Measurements from ENCODE around the gene HOXA13. TPM values are rescaled to one million over a fixed set of nuclear protein-coding genes. Genes with fewer than 3 reads are reported as not detected.
A peak's percentile ranks its signal among the peaks of the same experiment; 100 is the strongest.

HOXA13 gene
- total RNA-seq, 2 experiments from 2014 or later = not detected

DNA sequence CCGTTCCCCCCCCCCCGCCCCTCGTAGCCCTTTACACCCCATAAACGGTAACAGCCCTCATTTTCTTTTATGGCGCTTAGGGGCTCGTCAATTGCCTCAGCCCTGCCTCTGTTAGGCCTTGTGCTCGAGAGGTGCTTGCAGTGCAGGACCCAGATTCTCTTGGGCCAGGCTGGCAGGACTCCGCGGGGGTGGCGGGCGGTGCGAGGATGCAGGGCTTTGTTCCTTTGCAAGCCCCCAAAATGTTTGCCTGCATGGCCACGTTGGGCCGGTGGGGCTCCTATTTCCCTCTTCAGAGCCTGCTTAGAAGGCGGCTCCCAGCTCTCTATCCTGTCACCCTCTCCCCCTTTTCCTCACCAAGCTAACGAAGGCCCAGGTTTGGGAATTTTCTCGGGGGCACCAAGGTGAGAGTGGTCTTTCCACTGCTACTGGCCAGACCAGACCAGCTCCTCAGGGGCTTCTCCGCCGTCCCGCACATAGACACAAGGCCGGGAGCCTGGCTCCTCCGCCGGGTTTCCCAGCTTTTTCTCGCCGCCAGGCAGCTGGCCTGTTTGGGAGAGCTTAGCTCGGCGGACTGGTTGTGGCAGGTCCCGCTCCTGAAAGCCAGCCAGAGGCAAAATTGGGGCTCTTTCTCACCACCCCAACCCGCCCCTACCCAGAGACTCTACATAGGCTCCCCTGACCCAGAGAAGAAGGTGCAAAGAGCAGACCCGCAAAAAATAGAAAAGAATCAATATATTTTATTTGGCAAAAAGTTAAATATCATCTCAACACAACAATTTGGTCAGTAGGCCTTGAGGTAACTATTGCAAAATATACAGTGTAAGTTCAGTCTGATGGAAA lies 38.0 kb downstream of the HOXA13 start:
- H3K36me3 Mint-ChIP-seq (ENCODE audit: low read depth) = no peaks in the 10 kb centered on the region
- DNase-seq = no peak
- POLR2A ChIA-PET = interaction anchor here (1.2 to 1.9 kb wide), 2 partner anchors 11 to 33 kb away, joined by 3 to 7 read pairs; no protein-coding TSS in a partner anchor
- no peak overlapping the region for H3K27ac Mint-ChIP-seq
- H3K9me3 Mint-ChIP-seq = no peaks in the 10 kb centered on the region
- CTCF ChIA-PET = interaction anchor here (0.9 to 2.4 kb wide), 8 partner anchors 11 to 85 kb away, joined by 3 to 16 read pairs (median 5); no protein-coding TSS in a partner anchor
- peaks cover 85% of the 10 kb centered on the region for H3K27me3 Mint-ChIP-seq
- H3K4me1 Mint-ChIP-seq = peaks cover 19% of the 10 kb centered on the region
- no peak overlapping the region for H3K4me3 Mint-ChIP-seq

DNA sequence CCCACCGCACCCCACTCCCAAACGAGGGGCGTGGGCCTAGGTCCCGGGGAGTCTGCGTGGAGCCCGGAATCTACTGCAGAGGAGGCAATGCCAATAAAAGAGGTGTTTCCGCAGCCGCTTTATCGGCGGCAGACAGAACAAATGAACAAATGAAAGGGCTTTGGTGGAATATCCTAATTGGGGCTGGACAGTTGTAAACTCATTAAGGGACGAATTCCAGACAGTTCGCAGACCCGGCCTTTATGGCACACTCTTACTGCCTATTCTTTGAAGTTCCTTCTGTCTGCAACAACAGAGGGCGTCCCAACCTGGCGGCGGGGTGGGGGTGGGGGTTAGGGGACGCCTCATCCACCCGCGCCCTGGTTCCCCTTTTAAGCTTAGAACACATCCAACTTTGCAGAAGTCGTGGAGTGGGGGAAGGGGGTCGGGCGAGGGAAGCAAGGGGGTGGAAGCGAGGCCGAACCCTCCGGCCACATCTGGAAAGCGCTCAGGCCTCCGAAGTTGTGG lies 38.6 kb downstream of the HOXA13 start:
- H3K4me1 Mint-ChIP-seq = peaks cover 19% of the 10 kb centered on the region
- peak overlapping the region; percentile 53 for H3K4me3 Mint-ChIP-seq

DNA sequence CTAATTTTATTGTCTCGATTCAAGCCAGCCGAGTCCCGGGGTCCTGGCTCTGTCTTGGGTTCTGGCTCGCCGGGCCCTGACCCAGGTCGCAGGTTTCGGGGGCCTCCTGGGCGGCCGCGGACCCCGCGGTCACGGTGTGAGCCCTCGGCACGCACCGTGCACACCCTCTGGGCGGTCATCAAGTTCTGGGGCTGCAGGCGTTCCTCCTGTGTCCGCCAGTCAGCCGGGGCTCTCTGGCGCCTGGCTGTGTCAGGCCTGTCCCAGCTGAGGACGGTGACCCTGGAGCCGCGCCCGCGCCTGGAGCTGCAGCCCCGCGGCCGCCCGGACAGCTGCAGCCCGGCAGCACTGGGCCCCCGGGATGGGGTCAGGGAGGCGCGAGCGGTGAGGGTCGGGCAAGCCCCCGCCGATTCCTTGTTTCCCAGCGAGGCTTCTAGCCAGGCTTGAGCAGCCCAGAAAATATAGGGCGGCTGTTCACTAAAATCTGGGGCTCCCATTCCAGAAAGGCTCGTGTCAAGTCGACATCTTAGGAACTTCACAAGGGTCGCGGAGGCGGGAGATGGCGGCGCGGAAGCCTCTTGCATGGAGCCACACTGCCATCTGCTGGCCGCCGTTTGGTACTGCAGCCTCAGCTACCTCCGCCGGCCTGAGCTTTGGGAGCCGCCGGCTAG lies 39.2 kb downstream of the HOXA13 start:
- peak; percentile 79 for DNase-seq
- H3K9me3 Mint-ChIP-seq = no peaks in the 10 kb centered on the region
- no peaks in the 10 kb centered on the region for H3K36me3 Mint-ChIP-seq (ENCODE audit: low read depth)
- ChIA-PET POLR2A (interaction anchor here (0.9 to 1.9 kb wide), 3 partner anchors 10 to 481 kb away, joined by 3 to 7 read pairs (median 3); no protein-coding TSS in a partner anchor), CTCF (interaction anchor here (0.6 to 2.4 kb wide), 25 partner anchors 9 to 1298 kb away, joined by 3 to 16 read pairs (median 6); partner anchors contain the start of gene HOXA3)
- peaks cover 84% of the 10 kb centered on the region for H3K27me3 Mint-ChIP-seq
- H3K4me3 Mint-ChIP-seq = peak overlapping the region; percentile 53
- H3K27ac Mint-ChIP-seq = no peak overlapping the region
- H3K4me1 Mint-ChIP-seq = peaks cover 18% of the 10 kb centered on the region

More for the DNA sequence above, 38.6 kb downstream of the HOXA13 start:
- peaks cover 84% of the 10 kb centered on the region for H3K27me3 Mint-ChIP-seq
- no peak overlapping the region for H3K27ac Mint-ChIP-seq
- H3K36me3 Mint-ChIP-seq (ENCODE audit: low read depth) = no peaks in the 10 kb centered on the region
- POLR2A ChIA-PET = interaction anchor here (0.9 to 1.9 kb wide), 3 partner anchors 11 to 482 kb away, joined by 3 to 7 read pairs (median 3); no protein-coding TSS in a partner anchor
- no peak for DNase-seq
- CTCF ChIA-PET = interaction anchor here (0.6 to 2.4 kb wide), 25 partner anchors 9 to 1299 kb away, joined by 3 to 16 read pairs (median 6); partner anchors contain the start of gene HOXA3
- no peaks in the 10 kb centered on the region for H3K9me3 Mint-ChIP-seq

DNA sequence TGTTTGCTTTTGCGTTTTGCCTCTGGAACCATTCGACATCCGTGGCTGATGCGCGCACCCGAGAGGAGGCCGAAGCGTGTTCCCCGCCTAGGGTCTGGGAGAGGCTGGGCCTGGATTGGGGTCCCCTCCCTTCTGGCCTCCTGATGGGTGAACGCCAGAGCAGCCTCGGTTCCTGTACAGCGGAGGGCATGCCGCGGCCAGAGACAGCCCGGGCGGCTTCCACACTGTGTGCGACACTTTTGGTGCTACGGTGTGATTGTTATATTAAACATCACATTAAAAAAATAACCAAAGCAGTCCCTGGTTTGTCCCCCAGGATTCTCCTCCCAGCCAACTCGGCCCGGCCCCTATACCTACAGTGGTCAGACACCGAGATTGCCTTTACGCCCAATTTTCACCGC lies 39.7 kb downstream of the HOXA13 start:
- ChIA-PET POLR2A (interaction anchor here (1.0 to 1.9 kb wide), 2 partner anchors 9 to 481 kb away, joined by 3 to 7 read pairs; no protein-coding TSS in a partner anchor), CTCF (interaction anchor here (0.9 to 1.7 kb wide), 12 partner anchors 10 to 791 kb away, joined by 3 to 16 read pairs (median 7); no protein-coding TSS in a partner anchor)
- DNase-seq = no peak
- Mint-ChIP-seq H3K27ac (no peak overlapping the region), H3K9me3 (no peaks in the 10 kb centered on the region), H3K4me3 (no peak overlapping the region), H3K36me3 (ENCODE audit: low read depth) (peaks cover 3% of the 10 kb centered on the region), H3K4me1 (peaks cover 20% of the 10 kb centered on the region), H3K27me3 (peaks cover 86% of the 10 kb centered on the region)

DNA sequence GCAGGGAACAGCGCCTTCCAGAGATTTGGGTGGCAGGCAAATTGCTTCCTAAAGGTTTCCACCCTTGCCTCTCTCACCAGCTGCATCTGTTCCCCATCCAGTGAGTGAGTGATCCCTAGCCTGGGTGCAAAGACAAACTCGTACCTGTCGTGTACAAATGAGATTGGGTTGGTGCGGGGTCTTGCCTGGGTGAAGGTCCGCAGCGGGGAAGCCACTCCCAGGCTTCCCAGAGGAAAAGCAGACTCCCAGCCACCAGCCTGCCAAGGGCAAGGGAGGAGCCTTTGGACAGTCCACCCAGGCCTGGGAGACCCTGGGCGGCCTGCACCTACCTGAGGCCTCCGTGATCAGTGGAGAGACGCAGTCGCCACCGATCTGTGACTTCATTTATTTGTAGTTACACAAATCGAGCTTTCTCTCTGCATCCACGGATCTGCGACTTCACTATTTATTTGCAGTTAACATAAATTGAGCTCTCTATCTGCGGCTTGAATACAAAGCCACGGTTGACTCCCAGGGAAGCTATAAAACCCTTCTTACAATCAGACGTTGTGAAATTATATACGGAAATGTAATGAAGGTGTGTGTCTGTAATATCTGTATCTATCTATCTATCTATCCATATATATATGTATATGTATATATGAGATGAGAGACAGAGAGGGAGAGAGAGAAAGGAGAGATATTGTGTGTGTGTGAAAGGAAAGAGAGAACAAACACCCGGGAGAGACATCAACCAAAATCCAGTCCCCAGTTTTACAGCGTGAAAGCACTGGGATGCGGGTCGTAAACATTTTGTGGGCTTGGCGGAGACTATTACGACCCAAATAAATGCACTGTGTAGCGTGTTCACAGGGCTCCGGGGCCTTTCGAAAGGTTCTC lies 40.4 kb downstream of the HOXA13 start:
- Mint-ChIP-seq H3K9me3 (no peaks in the 10 kb centered on the region), H3K27me3 (peaks cover 88% of the 10 kb centered on the region), H3K36me3 (ENCODE audit: low read depth) (peaks cover 3% of the 10 kb centered on the region), H3K4me3 (no peak overlapping the region), H3K27ac (no peak overlapping the region), H3K4me1 (peaks cover 21% of the 10 kb centered on the region)
- ChIA-PET CTCF (interaction anchor here (0.9 to 1.6 kb wide), 8 partner anchors 10 to 790 kb away, joined by 3 to 8 read pairs (median 4); no protein-coding TSS in a partner anchor), POLR2A (no interaction called here)
- no peak for DNase-seq

DNA sequence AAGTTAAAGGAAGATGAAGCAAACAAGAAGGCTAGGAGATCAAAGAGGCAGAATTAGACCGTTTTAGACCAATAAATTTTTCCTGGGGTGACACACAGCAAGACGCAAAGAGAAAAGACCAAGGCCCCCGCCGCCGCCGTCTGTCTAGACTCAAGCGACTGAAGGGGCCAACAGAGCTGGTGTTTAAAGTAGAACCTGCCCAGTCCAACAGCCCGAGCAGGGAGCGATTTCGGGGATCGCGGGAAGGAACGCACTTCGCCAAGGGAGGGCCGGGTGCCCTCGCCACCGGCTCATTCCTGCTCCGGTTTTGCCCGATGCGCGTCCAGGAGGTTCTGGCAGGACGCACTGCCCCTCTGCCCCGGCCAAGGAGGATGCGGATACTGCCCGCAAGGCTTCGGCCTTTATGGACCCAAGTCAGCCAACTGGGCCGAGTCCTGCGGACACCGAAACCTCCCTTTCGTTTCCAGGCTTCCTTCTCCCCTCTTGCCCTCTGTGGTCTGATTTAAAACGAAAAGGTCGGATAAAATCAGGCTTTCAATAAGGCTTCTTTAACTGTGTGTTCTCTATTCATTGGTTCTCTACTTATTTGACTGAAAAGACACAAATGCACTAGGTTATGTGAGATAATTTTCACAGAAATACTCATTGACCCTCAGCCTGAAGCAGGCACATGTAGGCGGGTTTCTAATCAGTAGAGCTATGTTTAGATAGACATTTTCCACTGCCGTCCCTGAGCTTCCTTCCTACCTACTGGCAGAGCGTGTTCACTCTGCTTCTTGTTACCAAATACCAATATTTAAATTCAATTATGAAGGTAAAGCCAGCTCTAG lies 41.2 kb downstream of the HOXA13 start:
- peaks cover 3% of the 10 kb centered on the region for H3K36me3 Mint-ChIP-seq (ENCODE audit: low read depth)
- H3K27ac Mint-ChIP-seq = no peak overlapping the region
- no peak for DNase-seq
- ChIA-PET CTCF (interaction anchor here (1.0 to 1.6 kb wide), 7 partner anchors 9 to 304 kb away, joined by 3 to 8 read pairs (median 4); no protein-coding TSS in a partner anchor), POLR2A (no interaction called here)
- H3K27me3 Mint-ChIP-seq = peaks cover 88% of the 10 kb centered on the region
- H3K4me1 Mint-ChIP-seq = peaks cover 21% of the 10 kb centered on the region
- no peak overlapping the region for H3K4me3 Mint-ChIP-seq
- no peaks in the 10 kb centered on the region for H3K9me3 Mint-ChIP-seq

DNA sequence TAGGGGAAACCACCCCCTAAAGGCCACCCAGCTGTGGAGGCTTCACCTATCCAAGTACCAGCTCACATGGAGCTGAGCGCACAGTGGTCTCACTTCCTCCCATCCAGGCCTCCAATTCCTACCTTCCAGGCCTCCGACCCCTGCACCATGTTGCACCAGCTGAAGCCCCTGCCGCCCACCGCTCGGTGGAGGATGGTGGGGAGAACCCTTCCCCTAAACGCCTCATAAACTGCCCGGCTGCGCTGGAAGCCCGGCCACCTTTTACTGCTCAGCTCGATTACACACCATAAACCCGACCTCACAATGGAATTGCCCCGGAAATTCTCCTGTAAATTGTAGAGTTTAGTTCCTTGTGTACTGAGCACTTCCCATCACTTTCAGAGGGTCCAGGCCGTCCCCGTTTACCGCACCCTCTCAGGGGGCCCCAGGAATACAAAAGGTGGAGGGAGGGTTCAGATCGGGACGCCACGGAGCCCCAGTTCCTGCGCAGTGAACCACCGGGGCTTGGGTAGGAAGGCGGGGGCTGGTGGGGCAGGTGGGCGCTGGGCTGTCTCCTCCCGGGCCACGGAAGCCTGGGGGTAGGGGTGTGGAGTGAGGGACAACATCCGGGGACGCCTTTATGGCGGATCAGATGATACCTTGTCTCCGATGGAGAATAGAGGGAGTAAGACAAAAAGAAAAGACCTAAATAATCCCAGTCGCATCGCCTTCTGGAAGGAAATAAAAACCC lies 42.0 kb downstream of the HOXA13 start:
- peaks cover 21% of the 10 kb centered on the region for H3K4me1 Mint-ChIP-seq
- ChIA-PET POLR2A (no interaction called here), CTCF (interaction anchor here (1.3 kb wide), 1 partner anchor 38 kb away, joined by 6 read pairs; no protein-coding TSS in a partner anchor)
- peaks cover 89% of the 10 kb centered on the region for H3K27me3 Mint-ChIP-seq
- H3K27ac Mint-ChIP-seq = peak overlapping the region; percentile 48
- H3K9me3 Mint-ChIP-seq = no peaks in the 10 kb centered on the region
- H3K36me3 Mint-ChIP-seq (ENCODE audit: low read depth) = peaks cover 3% of the 10 kb centered on the region
- H3K4me3 Mint-ChIP-seq = no peak overlapping the region
- no peak for DNase-seq

DNA sequence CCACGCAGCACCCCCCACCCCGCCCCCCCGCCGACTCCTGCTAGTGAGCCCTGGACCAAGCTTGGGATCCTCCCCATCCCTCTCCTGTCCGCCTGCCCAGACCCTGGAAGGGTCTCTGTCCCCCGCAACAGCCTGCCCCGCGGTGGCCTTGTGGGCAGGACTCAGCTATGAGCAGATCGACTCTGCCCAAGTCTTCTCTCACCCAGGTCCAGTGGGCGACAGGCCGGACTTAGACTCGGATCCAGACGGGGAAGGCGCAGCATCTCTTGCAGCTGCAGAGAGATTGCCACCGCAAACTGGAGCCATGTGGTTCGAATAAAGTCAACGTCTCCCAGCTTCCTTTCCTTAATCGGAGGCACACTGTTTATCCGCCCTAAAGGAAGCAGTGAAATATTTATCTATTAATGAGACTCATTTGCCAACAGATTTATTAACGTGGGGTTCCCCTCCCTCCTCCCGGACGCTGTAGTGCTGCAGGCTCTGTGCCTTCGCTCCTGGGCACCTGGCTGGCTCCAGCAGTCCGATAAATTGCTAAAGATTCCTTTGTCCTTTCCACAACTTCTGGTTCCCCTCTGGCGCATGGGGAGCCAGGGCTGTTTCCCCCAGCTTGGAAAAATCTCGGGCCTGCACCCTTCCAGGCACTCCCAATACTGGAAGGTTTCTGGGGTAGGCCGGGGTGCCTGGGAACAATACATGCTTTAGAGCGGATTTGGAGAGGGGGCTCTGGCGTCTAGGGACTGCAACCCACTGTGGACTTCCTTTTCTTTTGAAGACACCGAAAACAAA lies 42.8 kb downstream of the HOXA13 start:
- Mint-ChIP-seq H3K36me3 (ENCODE audit: low read depth) (peaks cover 3% of the 10 kb centered on the region), H3K4me1 (peaks cover 22% of the 10 kb centered on the region), H3K27me3 (peaks cover 87% of the 10 kb centered on the region), H3K4me3 (peak overlapping the region; percentile 27), H3K27ac (peak overlapping the region; percentile 48), H3K9me3 (no peaks in the 10 kb centered on the region)
- CTCF ChIA-PET = interaction anchor here (1.3 kb wide), 1 partner anchor 39 kb away, joined by 6 read pairs; no protein-coding TSS in a partner anchor
- POLR2A ChIA-PET = no interaction called here
- DNase-seq = no peak

DNA sequence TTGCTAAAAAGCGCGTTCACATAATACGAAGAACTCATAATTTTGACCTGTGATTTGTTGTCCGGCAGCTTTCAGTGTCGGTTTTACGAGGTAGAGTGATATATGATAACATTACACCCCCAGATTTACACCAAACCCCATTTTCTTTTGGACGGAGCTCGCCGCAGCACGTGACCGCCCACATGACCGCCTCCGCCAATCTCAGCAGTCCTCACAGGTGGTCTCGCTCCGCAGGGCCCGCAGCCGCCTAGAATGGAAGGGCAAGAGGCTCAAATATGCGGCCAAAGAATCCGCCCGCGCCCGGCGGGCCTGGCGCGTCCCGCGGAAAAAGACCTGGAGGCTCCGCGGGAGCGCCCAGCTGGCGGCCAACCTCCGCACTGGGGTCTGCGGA lies 43.4 kb downstream of the HOXA13 start, which contains the start of gene HOXA7:
TSS of gene HOXA7 (minus strand) at position 168 of the 391 bp plus-strand sequence. CDS start at position 38, 130 bp downstream.
- POLR2A ChIA-PET = no interaction called here
- peaks cover 28% of the 10 kb centered on the region for H3K4me1 Mint-ChIP-seq
- CTCF ChIA-PET = no interaction called here
- peaks cover 6% of the 10 kb centered on the region for H3K36me3 Mint-ChIP-seq (ENCODE audit: low read depth)
- DNase-seq = no peak
- peak within 1 kb of the TSS; percentile 48 for H3K27ac Mint-ChIP-seq
- no peaks in the 10 kb centered on the region for H3K9me3 Mint-ChIP-seq
- peaks cover 88% of the 10 kb centered on the region for H3K27me3 Mint-ChIP-seq
- H3K4me3 Mint-ChIP-seq = peak within 1 kb of the TSS; percentile 54

DNA sequence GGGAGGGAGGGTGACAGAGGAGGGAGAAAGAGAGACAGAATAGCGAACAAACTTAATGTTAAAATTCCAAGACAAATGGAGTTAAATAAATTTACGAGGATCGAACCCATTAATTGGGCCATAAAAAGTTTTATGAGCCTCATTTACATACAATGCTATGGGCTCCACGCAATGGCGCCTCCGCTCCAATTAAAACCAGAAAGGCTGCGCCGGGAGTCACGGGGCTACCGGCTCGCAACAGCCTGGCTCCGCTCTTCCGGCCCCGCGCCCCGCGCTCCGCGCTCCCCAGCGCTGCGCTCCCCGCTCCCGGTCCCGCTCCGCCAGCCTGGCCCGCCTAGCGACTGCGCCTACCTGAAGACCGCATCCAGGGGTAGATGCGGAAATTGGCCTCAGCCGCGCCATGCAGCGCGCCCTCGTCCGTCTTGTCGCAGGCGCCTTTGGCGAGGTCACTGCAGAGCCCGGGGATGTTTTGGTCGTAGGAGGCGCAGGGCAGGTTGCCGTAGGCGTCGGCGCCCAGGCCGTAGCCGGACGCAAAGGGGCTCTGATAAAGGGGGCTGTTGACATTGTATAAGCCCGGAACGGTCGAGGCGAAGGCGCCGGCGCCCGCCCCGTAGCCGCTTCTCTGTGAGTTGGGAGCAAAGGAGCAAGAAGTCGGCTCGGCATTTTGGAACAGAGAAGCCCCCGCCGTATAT lies 43.9 kb downstream of the HOXA13 start:
- peaks cover 8% of the 10 kb centered on the region for H3K36me3 Mint-ChIP-seq (ENCODE audit: low read depth)
- no peak for DNase-seq
- ChIA-PET CTCF (interaction anchor here (0.9 kb wide), 1 partner anchor 40 kb away, joined by 3 read pairs; no protein-coding TSS in a partner anchor), POLR2A (no interaction called here)
- H3K4me3 Mint-ChIP-seq = peak overlapping the region; percentile 54
- peaks cover 29% of the 10 kb centered on the region for H3K4me1 Mint-ChIP-seq
- no peaks in the 10 kb centered on the region for H3K9me3 Mint-ChIP-seq
- peaks cover 90% of the 10 kb centered on the region for H3K27me3 Mint-ChIP-seq
- peak overlapping the region; percentile 35 for H3K27ac Mint-ChIP-seq

Measured in activated CD4-positive, alpha-beta memory T cell treated with anti-CD3 and anti-CD28 coated beads, Interleukin-2, amount 10 ng/mL, durations not matched to agents 7 days and 5 days (primary cell).